K562 (cell line): ENCODE results near the gene MALSU1.

Source experiments
- CGGBP1 ChIP-seq: fragments of 250-450 bp; sonication (Bioruptor Pico); IDR thresholded peaks from 2 replicates; pipeline ENCODE4 v1.9.0; 2021; ENCODE audit warnings: mild to moderate bottlenecking
- RNF2 ChIP-seq: sonication (generic); IDR thresholded peaks from 2 replicates; pipeline ENCODE4 v1.6.1; 2016

DNA sequence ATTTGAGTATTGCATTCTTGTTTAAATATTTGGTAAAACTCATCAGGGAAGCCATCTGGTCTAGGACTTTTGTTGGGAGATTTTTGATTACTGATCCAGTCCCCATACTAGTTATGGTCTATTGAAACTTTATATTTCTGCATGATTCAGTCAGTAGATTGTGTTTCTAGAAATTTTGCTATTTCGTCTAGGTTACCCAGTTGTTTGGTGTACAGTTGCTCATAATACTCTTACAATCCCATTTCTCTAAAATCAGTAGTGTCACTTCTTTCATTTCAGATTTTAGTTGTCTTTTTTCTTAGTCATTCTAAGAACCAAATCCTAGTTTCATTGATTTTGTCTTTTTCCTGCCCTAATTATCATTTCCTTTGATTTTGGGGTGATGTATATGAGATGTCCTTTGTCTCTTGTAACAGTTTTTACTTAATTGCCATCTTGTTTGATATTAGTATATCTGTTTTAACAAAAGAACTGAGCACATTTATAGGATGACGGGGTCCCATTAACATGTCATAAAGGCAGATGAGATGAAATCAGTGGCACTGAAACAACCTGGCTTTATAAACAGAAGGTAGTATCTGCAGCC, 7.9 kb downstream of the MALSU1 start:
- TF ChIP-seq CGGBP1 (CRISPR knock-in tag) (no peak), RNF2 (no peak)
